ENCODE results near the gene PPM1D.
"Not testable (repeated sequence)": the region's sequence is repeated elsewhere in the genome, so short reads cannot be mapped to it uniquely, and the experiment has no call there.

PPM1D gene

GRCh38 chr17:60671482-60671881, 71.5 kb downstream of the PPM1D start:
- DNase-seq (ENCODE audit: low spot score), result no peak

- DNase-seq (ENCODE audit: low spot score), result not testable (repeated sequence)
Observed at GRCh38 chr17:60674637-60675036, 74.6 kb downstream of the PPM1D start.

GRCh38 chr17:60675997-60676396, 76.0 kb downstream of the PPM1D start:
- no peak for DNase-seq (ENCODE audit: low spot score)

GRCh38 chr17:60676758-60677307, 76.8 kb downstream of the PPM1D start:
- no peak for DNase-seq (ENCODE audit: low spot score)

GRCh38 chr17:60677308-60678117, 77.5 kb downstream of the PPM1D start, which contains the start of gene BCAS3:
Gene BCAS3 (plus strand): TSS chr17:60677851.
- peak; percentile 98 for DNase-seq (ENCODE audit: low spot score)

- DNase-seq (ENCODE audit: low spot score), result no peak
Observed at GRCh38 chr17:60678118-60678444, 78.1 kb downstream of the PPM1D start.

- DNase-seq (ENCODE audit: low spot score), result no peak
Observed at GRCh38 chr17:60679287-60679686, 79.3 kb downstream of the PPM1D start.

- DNase-seq (ENCODE audit: low spot score), result no peak
Observed at GRCh38 chr17:60680754-60681153, 80.8 kb downstream of the PPM1D start.

- no peak for DNase-seq (ENCODE audit: low spot score)
Observed at GRCh38 chr17:60685437-60685836, 85.4 kb downstream of the PPM1D start.

GRCh38 chr17:60695960-60696359, 96.0 kb downstream of the PPM1D start:
- no peak for DNase-seq (ENCODE audit: low spot score)

GRCh38 chr17:60699090-60699489, 99.1 kb downstream of the PPM1D start:
- DNase-seq (ENCODE audit: low spot score), result no peak

GRCh38 chr17:60704170-60704569, 104.2 kb downstream of the PPM1D start:
- no peak for DNase-seq (ENCODE audit: low spot score)

- no peak for DNase-seq (ENCODE audit: low spot score)
Observed at GRCh38 chr17:60712675-60713074, 112.7 kb downstream of the PPM1D start.

GRCh38 chr17:60713608-60714007, 113.6 kb downstream of the PPM1D start:
- no peak for DNase-seq (ENCODE audit: low spot score)

Measured in CD4-positive, alpha-beta T cell treated with Interleukin-15 for 4 hours (primary cell).